NCI-H69 (cell line): ENCODE data around the gene SLC9A9.

Experiments used
- DNase-seq: peaks from one replicate; lab custom pipeline; 2025; lab: John Stamatoyannopoulos, UW

Gene SLC9A9

GRCh38 chr3:143597774-143598652, 250.3 kb downstream of the SLC9A9 start:
- peak; percentile 77 for DNase-seq

GRCh38 chr3:143596957-143597642, 251.2 kb downstream of the SLC9A9 start:
- no peak for DNase-seq

GRCh38 chr3:143595456-143596077, 252.7 kb downstream of the SLC9A9 start:
- DNase-seq: no peak

GRCh38 chr3:143594206-143594605, 254.1 kb downstream of the SLC9A9 start:
- DNase-seq: no peak

DNA sequence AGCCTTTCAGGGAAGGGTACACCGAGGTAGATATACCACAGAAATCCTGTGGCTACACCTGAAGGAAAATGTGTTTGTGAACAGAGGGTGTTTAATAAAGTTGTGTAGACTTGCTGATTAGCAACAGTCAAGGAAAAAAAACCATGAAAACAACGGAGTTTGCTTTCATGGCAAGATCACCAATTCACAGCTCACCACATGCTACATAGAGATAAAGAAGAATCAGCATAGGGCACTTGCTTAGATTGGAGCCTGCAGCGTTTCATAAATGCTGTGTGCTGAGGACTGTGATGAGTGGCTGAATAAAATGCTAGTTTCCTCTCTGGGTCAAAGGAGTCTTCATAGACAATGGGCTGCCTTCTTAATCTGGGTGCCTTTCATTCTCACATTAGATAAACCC, 257.6 kb downstream of the SLC9A9 start:
- no peak for DNase-seq

GRCh38 chr3:143586576-143586975, 261.7 kb downstream of the SLC9A9 start:
- DNase-seq: no peak

- DNase-seq: no peak
Measured at GRCh38 chr3:143585720-143586456, 262.4 kb downstream of the SLC9A9 start.

DNA sequence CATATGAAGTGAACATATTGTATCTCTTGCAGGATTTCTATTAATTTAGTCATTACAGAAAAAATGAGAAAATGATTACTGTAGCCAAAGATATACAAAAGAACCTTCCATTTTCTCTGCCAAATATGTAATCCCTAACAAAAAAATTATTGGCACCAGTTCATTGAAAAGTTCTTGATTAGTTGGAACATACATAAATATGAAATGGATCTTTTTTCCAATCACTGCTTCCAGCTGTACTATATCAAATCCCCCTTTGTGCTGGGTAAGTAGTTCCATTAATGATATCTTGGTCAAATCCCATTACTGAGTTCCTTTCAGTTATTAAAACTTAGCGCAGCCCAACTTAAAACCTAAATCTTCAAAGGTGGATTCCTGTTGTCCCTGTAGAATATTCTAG, 263.8 kb downstream of the SLC9A9 start:
- DNase-seq: no peak

- no peak for DNase-seq
Measured at GRCh38 chr3:143581972-143582722, 266.1 kb downstream of the SLC9A9 start.

DNA sequence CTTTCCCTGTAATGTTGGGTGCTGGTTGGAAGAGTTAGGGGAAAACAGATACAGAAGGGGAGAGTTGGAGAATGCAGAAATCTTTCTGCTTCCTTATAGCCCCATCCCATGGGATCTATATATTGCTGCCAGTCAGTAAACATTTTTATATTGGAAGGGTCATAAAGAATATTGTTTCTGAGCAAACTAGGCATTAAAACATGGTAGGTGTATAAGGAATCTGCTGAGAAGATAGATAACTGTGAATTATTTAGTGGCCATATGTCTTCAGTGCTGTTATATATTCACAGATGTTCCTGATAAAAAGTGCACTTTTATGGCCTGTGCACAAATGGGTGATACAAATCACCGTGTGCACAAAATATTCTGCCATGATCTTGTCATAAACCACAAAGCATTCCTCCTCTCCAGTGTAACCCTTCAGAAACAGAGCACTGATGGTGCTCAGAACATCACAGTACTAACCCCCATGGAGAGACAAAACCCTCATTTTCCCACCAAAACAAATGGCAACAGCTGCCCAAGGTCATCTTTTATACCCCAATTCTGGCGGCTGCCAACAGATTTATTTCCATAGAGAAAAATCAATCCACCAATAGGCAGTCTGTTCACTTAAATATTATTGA, 269.3 kb downstream of the SLC9A9 start:
- DNase-seq: no peak

DNA sequence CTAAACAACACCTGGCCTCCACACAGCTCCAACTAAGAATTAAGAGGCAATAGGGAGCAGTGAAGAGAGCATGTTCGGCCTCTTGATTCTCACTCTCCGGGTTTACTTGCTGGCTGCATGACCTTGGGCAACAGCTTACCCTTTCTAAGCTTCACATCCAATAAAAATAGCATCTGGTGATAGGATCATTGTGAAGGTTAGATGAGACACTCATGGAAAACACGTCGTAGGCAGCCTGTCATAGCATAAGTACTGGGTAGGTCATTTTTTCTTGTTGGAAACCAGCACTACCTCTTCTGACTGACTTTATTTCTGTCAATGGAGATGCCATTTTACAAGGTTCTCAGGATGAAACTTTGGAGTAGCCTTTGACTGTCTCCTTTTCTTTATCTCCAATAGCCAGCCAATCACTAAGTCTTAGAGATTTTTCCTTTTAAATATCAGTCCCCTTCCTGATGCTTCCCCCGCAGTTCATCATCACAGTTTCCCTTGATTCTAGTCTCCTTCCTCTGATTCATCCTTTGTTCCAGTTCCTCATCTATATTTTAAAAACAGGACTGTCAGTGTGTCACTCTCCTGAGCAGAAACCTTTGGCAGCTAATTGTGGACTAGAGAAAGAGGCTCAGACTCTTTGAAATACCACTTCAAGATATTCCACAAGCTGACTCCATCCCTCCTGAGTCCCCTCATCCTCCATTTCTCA, 271.5 kb downstream of the SLC9A9 start:
- DNase-seq: no peak

GRCh38 chr3:143574933-143575332, 273.3 kb downstream of the SLC9A9 start:
- no peak for DNase-seq

DNA sequence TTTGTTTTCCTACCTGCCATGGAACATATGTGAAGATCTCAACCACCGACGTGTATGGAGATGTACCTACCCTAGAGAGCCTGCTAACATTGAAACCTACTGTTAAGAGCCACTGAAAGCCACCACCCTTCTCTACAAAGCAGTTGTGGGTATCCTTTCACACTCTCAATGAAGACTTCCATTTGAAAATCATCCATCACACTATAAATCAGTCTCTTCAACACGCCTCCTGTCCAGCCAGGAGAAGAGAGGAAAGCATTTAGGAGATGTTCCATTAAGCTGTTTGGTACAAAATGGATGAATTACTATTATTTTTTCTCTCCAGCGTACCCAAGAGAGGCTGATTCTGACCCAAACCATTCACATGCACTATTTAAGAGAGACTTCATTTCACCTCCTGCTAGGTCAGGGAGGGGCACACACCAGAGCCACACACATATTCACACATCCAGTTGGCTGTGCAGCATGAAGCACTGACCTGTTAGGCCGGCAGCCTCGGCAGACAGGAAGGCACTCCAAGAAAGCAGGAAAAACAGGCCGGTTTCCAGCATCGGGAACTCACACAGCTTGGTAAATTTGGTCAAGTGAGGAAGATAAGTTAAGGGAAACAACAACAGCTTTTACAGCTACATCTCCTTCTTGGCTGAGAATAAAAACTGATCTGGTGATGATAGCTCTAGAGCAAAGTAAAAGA, 274.5 kb downstream of the SLC9A9 start:
- no peak for DNase-seq

GRCh38 chr3:143571548-143571947, 276.7 kb downstream of the SLC9A9 start:
- no peak for DNase-seq

DNA sequence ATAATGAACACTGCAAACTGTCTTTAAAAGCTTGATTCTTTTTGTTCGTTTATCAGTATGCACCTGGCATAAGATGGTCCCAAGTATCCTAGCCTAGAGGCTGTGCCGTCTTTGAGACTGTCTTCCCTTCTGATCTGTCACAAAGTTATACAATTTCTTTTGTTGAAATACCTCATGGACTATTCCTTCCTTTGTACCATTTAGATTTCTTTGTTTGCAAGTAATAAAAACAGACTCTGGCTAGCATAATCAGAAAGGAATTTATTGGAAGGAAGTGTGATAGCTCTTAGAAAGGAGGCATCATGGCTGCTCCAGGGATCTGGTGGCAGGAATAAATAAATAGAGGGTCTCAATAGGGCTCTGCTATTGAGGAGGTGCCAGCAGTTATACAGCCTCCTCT, 280.4 kb downstream of the SLC9A9 start:
- DNase-seq: no peak

DNA sequence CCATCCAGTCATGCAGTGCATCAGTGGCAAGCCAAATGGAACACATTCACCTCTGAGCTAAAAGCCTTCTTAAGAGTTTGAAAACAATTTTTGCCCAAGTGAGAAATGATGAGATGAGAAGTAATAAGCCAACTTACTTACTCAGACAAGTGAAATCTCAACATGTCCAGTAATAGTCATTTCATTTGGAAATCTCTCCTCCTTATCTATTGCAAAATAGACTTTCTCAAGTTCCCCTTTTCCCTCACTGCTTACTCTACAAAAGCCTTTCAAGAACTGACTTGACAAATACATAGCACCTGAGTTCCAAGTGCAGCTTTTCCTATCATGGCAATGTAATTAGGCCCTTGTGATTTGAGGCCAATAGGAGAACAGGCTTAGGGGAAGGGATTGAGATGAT, 282.3 kb downstream of the SLC9A9 start:
- no peak for DNase-seq

GRCh38 chr3:143563786-143564185, 284.5 kb downstream of the SLC9A9 start:
- no peak for DNase-seq

DNA sequence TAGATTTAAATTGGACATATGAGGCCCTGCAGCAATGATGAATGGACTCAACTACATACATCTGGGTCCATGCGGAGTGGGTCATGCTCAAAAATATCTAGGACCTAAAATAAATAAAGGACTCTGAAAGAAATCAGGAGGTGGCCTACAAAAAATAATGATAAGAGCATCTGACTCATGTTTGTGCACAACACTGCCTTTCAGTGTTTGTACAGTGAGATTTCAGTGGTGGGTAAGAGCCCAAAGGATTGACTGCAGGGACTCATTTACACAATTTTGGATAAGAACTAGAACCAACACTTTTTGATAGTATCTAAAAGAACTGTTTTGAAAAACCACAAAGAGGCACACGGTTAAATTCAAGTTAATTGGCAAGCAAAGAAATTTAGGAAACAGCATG, 285.5 kb downstream of the SLC9A9 start:
- DNase-seq: no peak

DNA sequence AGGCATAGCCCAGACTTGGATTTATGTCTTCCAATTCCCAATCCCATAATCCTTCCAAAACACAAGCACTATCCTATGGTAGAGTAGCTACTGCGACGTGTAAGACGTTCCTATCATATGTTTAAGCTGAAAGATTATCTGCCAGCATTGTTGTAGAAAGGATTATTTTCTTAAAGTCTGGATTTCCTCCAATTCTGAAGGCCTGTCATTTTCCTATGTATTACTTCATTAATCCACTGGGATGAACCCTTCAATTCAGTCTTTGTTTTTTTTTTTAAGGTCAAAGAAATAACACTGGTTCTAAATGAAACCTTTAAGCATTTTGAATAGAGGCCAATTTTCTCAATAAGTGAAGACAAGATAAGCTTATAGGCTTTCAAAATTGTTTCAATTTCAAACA, 289.0 kb downstream of the SLC9A9 start:
- DNase-seq: no peak

DNA sequence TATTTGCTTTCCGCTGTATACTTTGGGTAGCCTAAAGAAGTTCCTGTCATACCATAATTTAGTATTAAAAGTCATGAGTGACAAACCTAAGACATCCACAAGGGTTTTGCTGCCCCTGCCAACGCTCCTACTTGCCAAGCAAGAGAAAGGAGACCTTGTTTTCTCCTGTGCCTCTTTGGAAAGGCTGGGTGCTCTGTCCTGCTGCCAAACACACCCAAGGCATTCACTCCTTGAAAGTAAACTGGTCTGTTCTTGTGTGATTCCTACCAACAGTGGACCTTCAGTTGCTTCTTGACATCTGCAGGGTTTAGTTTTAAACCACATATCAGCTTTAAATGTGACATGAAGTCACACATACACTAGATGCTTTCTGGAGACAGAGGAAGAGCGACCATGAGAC, 295.4 kb downstream of the SLC9A9 start:
- no peak for DNase-seq
